Smooth muscle cell (in vitro differentiated cells): ENCODE results near the gene PDS5A. TPM values are rescaled to one million over a fixed set of nuclear protein-coding genes. Genes with fewer than 3 reads are reported as not detected.
"Not testable (repeated sequence)": the region's sequence is repeated elsewhere in the genome, so short reads cannot be mapped to it uniquely, and the experiment has no call there.

Experiments
- DNase-seq: peaks from one replicate; lab custom pipeline; 2025; ENCODE audit not compliant: unreplicated experiment; lab: John Stamatoyannopoulos, UW
- H2AFZ ChIP-seq: fragments of 200-600 bp; sonication (generic); 2 replicates; pipeline ENCODE4 v1.6.0; 2016; ENCODE audit warnings: antibody characterized with exemption, low read depth, mild to moderate bottlenecking
- H3F3A ChIP-seq: fragments of 200-600 bp; sonication (generic); 2 replicates; pipeline ENCODE4 v1.6.0; 2017; ENCODE audit warnings: antibody characterized with exemption, low read depth
- H3K27ac ChIP-seq: fragments of 200-600 bp; sonication (generic); 2 replicates; pipeline ENCODE4 v1.5.1; 2016; ENCODE audit warnings: low read depth, mild to moderate bottlenecking
- H3K27me3 ChIP-seq: fragments of 200-600 bp; sonication (generic); 2 replicates; pipeline ENCODE4 v1.6.1; 2016; ENCODE audit warnings: low read depth, mild to moderate bottlenecking
- H3K36me3 ChIP-seq: fragments of 200-600 bp; sonication (generic); 2 replicates; pipeline ENCODE4 v1.5.1; 2016; ENCODE audit warnings: low read depth
- H3K4me1 ChIP-seq: fragments of 200-600 bp; sonication (generic); 2 replicates; pipeline ENCODE4 v1.5.1; 2016; ENCODE audit warnings: low read depth
- H3K4me2 ChIP-seq: fragments of 200-600 bp; sonication (generic); 2 replicates; pipeline ENCODE4 v1.6.0; 2016; ENCODE audit warnings: mild to moderate bottlenecking
- H3K4me3 ChIP-seq: fragments of 200-600 bp; sonication (generic); 2 replicates; pipeline ENCODE4 v1.5.1; 2016; ENCODE audit warnings: mild to moderate bottlenecking
- H3K79me2 ChIP-seq: fragments of 200-600 bp; sonication (generic); 2 replicates; pipeline ENCODE4 v1.6.0; 2016; ENCODE audit warnings: low read depth, mild to moderate bottlenecking
- H3K9ac ChIP-seq: fragments of 200-600 bp; sonication (generic); 2 replicates; pipeline ENCODE4 v1.6.0; 2016; ENCODE audit warnings: low read depth
- H3K9me3 ChIP-seq: fragments of 200-600 bp; sonication (generic); replicated peaks from 2 replicates; pipeline ENCODE4 v1.5.1; 2016; ENCODE audit warnings: low read depth
- H4K20me1 ChIP-seq: fragments of 200-600 bp; sonication (generic); 2 replicates; pipeline ENCODE4 v1.6.0; 2016; ENCODE audit warnings: low read depth
- WGBS: methylation state at CpG from one replicate; pipeline ENCODE4 v1.1.7; 2016; ENCODE audit warnings: low lambda C conversion rate; 5-methylcytosine and 5-hydroxymethylcytosine counted together
- polyA plus RNA-seq: library from polyadenylated mRNA; unstranded; fragments of >200 nt; fragmentation: Nextera tagmentation; extraction: Ambion mirVana; gene quantifications from 2 replicates; pipeline ENCODE4 v1.2.1, GENCODE V29; 2016
- total RNA-seq: library from RNA; depleted of rRNA; stranded (reverse); fragments of >200 nt; gene quantifications from 2 replicates; pipeline ENCODE4 v1.2.3, GENCODE V29; 2014
- TF ChIP-seq, protein P1 (sequence below): fragments of 200-600 bp; sonication (generic); IDR thresholded peaks from 2 replicates; pipeline ENCODE4 v1.5.1; 2017; ENCODE audit warnings: borderline replicate concordance, mild to moderate bottlenecking, antibody characterized with exemption; ENCODE audit not compliant: insufficient read depth, poor library complexity, severe bottlenecking

The PDS5A gene
- total and polyA plus RNA-seq, 2 experiments from 2014 or later = 19.4 to 61.3 TPM

DNA sequence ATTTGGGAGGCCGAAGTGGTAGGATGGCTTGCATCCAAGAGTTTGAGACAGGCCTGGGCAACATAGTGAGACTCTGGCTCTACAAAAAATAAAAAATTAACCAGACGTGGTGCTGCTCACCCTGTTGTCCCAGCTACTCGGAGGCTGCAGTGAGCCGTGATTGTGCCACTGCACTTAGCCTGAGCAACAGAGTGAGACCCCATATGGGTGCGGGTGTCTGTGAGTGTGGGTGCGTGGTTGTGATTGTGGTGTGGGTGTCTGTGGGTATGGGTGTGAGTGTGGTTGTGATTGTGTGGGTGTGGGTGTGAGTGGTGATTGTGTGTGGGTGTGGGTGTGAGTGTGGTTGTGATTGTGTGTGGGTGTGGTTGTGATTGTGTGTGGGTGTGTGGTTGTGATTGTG, 165.2 kb downstream of the PDS5A start:
- Histone ChIP-seq H2AFZ (no peak overlapping the region), H3K4me1 (no peaks in the 10 kb centered on the region), H3K9me3 (no peaks in the 10 kb centered on the region), H3K4me3 (no peak overlapping the region), H4K20me1 (no peaks in the 10 kb centered on the region), H3K4me2 (no peak overlapping the region), H3F3A (peaks cover 3% of the 10 kb centered on the region), H3K36me3 (no peaks in the 10 kb centered on the region), H3K9ac (no peak overlapping the region), H3K27ac (no peak overlapping the region), H3K27me3 (no peaks in the 10 kb centered on the region), H3K79me2 (no peaks in the 10 kb centered on the region)
- 89% methylated on average over 6 of the region's 6 CpGs for WGBS
- DNase-seq = no peak
- TF ChIP-seq, protein P1, sequence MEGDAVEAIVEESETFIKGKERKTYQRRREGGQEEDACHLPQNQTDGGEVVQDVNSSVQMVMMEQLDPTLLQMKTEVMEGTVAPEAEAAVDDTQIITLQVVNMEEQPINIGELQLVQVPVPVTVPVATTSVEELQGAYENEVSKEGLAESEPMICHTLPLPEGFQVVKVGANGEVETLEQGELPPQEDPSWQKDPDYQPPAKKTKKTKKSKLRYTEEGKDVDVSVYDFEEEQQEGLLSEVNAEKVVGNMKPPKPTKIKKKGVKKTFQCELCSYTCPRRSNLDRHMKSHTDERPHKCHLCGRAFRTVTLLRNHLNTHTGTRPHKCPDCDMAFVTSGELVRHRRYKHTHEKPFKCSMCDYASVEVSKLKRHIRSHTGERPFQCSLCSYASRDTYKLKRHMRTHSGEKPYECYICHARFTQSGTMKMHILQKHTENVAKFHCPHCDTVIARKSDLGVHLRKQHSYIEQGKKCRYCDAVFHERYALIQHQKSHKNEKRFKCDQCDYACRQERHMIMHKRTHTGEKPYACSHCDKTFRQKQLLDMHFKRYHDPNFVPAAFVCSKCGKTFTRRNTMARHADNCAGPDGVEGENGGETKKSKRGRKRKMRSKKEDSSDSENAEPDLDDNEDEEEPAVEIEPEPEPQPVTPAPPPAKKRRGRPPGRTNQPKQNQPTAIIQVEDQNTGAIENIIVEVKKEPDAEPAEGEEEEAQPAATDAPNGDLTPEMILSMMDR = no peak

- no peaks in the 10 kb centered on the region for H3K36me3 ChIP-seq
- H3F3A ChIP-seq = no peaks in the 10 kb centered on the region
- H3K79me2 ChIP-seq = no peaks in the 10 kb centered on the region
- WGBS = 87% methylated on average over 8 of the region's 8 CpGs
- TF ChIP-seq, protein P1 = no peak
- no peak overlapping the region for H3K4me2 ChIP-seq
- H3K4me1 ChIP-seq = no peaks in the 10 kb centered on the region
- H3K9me3 ChIP-seq = no peaks in the 10 kb centered on the region
- H3K4me3 ChIP-seq = no peak overlapping the region
- DNase-seq = no peak
- H2AFZ ChIP-seq = no peak overlapping the region
- H4K20me1 ChIP-seq = no peaks in the 10 kb centered on the region
- H3K27ac ChIP-seq = no peak overlapping the region
- H3K27me3 ChIP-seq = no peaks in the 10 kb centered on the region
- H3K9ac ChIP-seq = no peak overlapping the region
Measured at GRCh38 chr4:39808231-39808749, 169.4 kb downstream of the PDS5A start.

DNA sequence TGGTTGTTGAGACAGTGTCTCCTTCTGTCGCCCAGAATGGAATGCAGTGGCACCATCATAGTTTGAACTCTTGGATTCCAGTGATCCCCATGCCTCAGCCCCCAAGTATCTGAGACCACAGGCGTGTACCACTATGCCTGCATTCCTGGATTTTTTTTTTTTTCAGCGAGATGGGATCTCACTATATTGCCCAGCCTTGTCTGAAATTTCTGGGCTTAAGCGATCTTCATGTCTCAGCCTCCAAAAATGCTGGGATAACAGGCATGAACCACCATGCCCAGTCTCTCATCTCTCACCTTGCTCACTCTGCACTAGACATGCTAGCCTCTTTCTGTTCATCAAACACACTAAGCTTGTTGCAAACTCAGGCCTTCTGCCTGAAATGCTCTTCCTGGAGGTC, 175.7 kb downstream of the PDS5A start:
- Histone ChIP-seq H3K27me3 (no peaks in the 10 kb centered on the region), H3K27ac (no peak overlapping the region), H3K36me3 (no peaks in the 10 kb centered on the region), H3K9me3 (no peaks in the 10 kb centered on the region), H3K4me3 (no peak overlapping the region), H3F3A (no peaks in the 10 kb centered on the region), H2AFZ (no peak overlapping the region), H3K4me1 (no peaks in the 10 kb centered on the region), H3K9ac (no peak overlapping the region), H4K20me1 (no peaks in the 10 kb centered on the region), H3K4me2 (no peak overlapping the region), H3K79me2 (no peaks in the 10 kb centered on the region)
- no peak for DNase-seq
- TF ChIP-seq, protein P1 = no peak
- 91% methylated on average over 4 of the region's 4 CpGs for WGBS

- not testable (repeated sequence) for H4K20me1 ChIP-seq, H3K9ac ChIP-seq, H3K27ac ChIP-seq, H3K27me3 ChIP-seq, H3K79me2 ChIP-seq, H3K9me3 ChIP-seq, DNase-seq, H3K4me1 ChIP-seq, H3K36me3 ChIP-seq, H3K4me2 ChIP-seq, H3F3A ChIP-seq, H2AFZ ChIP-seq, H3K4me3 ChIP-seq
- 96% methylated on average over 13 of the region's 13 CpGs for WGBS
Measured at GRCh38 chr4:39792976-39793375, 184.7 kb downstream of the PDS5A start.
